MCF 10A (cell line): Measurements from ENCODE around the gene PAMR1. TPM values are rescaled to one million over a fixed set of nuclear protein-coding genes. Genes with fewer than 3 reads are reported as not detected.

ENCODE experiments used
- BruUV-seq: library from RNA; stranded (reverse); fragments of 400-500 nt; replicated peaks from 2 replicates; lab custom pipeline; 2021; lab: Mats Ljungman, UMichigan
- CTCF ChIA-PET: fragments of 300-600 bp; sonication (Branson Sonifier 250); formaldehyde crosslinking; extraction: SDS; loops from one replicate; lab custom pipeline; 2021; ENCODE audit warnings: antibody characterized with exemption, inconsistent platforms; lab: Yijun Ruan, JAX
- POLR2A ChIA-PET: fragments of 300-600, 350-650 bp; sonication (Branson Sonifier 250); formaldehyde crosslinking; extraction: SDS; loops from one replicate; lab custom pipeline; 2020; ENCODE audit warnings: antibody characterized with exemption, inconsistent platforms; lab: Yijun Ruan, JAX
- DNase-seq: peaks from one replicate; pipeline ENCODE4 v3.0.0-alpha.2; 2018; ENCODE audit not compliant: unreplicated experiment
- H3K27ac Mint-ChIP-seq: one replicate; pipeline ENCODE4 v1.8.0; 2022; ENCODE audit warnings: mild to moderate bottlenecking, low read depth, mixed read lengths; ENCODE audit not compliant: unreplicated experiment
- H3K27me3 Mint-ChIP-seq: one replicate; pipeline ENCODE4 v1.8.0; 2022; ENCODE audit warnings: mixed read lengths; ENCODE audit not compliant: insufficient read depth, unreplicated experiment
- H3K36me3 Mint-ChIP-seq: one replicate; pipeline ENCODE4 v1.8.0; 2022; ENCODE audit warnings: mild to moderate bottlenecking, moderate library complexity, mixed read lengths; ENCODE audit not compliant: insufficient read depth, unreplicated experiment
- H3K4me1 Mint-ChIP-seq: one replicate; pipeline ENCODE4 v1.8.0; 2022; ENCODE audit warnings: mixed read lengths; ENCODE audit not compliant: insufficient read depth, unreplicated experiment
- H3K4me3 Mint-ChIP-seq: one replicate; pipeline ENCODE4 v1.8.0; 2022; ENCODE audit warnings: mild to moderate bottlenecking, moderate library complexity, mixed read lengths; ENCODE audit not compliant: unreplicated experiment
- H3K9me3 Mint-ChIP-seq: one replicate; pipeline ENCODE4 v1.8.0; 2022; ENCODE audit warnings: mixed read lengths; ENCODE audit not compliant: unreplicated experiment
- intact Hi-C: fragments of 100-400 bp; cut with micrococcal nuclease; formaldehyde crosslinking; loops from 2 replicates; pipeline ENCODE4 v1.14.1; 2022
- total RNA-seq: library from RNA; stranded (reverse); gene quantifications from 2 replicates; pipeline ENCODE4 v1.2.3, GENCODE V29; 2022
- TF ChIP-seq, protein P1 (sequence below): fragments of 200-600 bp; IDR thresholded peaks from one replicate; pipeline ENCODE4 v1.8.0; 2022; ENCODE audit warnings: antibody characterized with exemption, mild to moderate bottlenecking; ENCODE audit not compliant: unreplicated experiment

PAMR1 gene
- total RNA-seq, 1 experiment from 2014 or later = 0.51 TPM

DNA sequence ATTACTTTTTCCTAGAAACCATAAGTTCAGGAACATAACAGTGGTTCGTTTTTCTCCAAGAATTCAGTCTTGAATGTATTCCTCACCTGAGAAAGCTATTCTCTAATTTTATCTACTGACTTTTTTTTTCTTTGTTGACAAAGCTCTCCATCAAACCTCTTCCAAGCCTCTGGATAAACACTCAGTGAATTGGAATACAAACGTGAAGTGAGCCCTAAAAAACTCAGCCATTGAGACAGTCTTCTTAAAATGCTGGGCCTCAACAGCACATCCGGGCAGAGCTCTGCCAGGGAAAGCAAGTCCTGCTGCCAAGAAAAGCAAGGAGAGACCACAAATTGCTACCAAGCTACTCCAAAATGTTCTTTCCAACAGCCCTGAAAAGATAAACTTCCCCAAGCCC lies 98.3 kb downstream of the PAMR1 start:
- TF ChIP-seq, protein P1, sequence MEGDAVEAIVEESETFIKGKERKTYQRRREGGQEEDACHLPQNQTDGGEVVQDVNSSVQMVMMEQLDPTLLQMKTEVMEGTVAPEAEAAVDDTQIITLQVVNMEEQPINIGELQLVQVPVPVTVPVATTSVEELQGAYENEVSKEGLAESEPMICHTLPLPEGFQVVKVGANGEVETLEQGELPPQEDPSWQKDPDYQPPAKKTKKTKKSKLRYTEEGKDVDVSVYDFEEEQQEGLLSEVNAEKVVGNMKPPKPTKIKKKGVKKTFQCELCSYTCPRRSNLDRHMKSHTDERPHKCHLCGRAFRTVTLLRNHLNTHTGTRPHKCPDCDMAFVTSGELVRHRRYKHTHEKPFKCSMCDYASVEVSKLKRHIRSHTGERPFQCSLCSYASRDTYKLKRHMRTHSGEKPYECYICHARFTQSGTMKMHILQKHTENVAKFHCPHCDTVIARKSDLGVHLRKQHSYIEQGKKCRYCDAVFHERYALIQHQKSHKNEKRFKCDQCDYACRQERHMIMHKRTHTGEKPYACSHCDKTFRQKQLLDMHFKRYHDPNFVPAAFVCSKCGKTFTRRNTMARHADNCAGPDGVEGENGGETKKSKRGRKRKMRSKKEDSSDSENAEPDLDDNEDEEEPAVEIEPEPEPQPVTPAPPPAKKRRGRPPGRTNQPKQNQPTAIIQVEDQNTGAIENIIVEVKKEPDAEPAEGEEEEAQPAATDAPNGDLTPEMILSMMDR = no peak
- ChIA-PET POLR2A (interaction anchor here (0.7 kb wide), 1 partner anchor 1366 kb away, joined by 3 read pairs; no protein-coding TSS in a partner anchor), CTCF (interaction anchor here (0.6 to 1.4 kb wide), 3 partner anchors 35 to 60 kb away, joined by 3 to 7 read pairs (median 3); no protein-coding TSS in a partner anchor)
- peak; percentile 43 for DNase-seq
- peaks cover 72% of the 10 kb centered on the region for H3K27me3 Mint-ChIP-seq
- H3K27ac Mint-ChIP-seq = no peak overlapping the region
- peaks cover 5% of the 10 kb centered on the region for H3K9me3 Mint-ChIP-seq
- intact Hi-C loops = loop anchor here (5.0 kb wide), 1 partner anchor 60 kb away; no protein-coding TSS in a partner anchor
- peak overlapping the region; percentile 14 for H3K4me3 Mint-ChIP-seq
- BruUV-seq = no TSS peak
- peaks cover 9% of the 10 kb centered on the region for H3K4me1 Mint-ChIP-seq
- H3K36me3 Mint-ChIP-seq = no peaks in the 10 kb centered on the region

DNA sequence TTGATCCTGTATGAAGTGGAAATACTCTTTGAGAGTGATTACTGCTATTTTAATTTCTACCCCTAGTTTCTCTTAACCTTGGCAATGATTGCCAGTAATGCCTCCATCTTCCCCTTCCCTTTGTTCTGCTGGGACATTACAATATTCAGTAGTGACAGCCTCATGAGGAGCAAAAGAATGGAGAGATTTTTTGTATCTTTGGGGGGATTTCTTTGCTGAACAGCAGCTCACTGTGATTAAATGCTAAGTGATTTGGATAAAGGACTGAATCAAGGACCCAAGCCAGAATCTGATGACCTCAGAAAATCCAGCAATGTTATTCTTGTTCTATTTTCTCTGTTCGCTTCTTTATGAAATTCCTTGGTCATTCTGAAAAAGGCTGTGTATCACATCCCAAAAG lies 99.1 kb downstream of the PAMR1 start:
- Mint-ChIP-seq H3K27me3 (peaks cover 72% of the 10 kb centered on the region), H3K4me1 (peaks cover 9% of the 10 kb centered on the region), H3K9me3 (peaks cover 5% of the 10 kb centered on the region), H3K27ac (no peak overlapping the region), H3K4me3 (no peak overlapping the region), H3K36me3 (no peaks in the 10 kb centered on the region)
- intact Hi-C loops = loop anchor here (5.0 kb wide), 1 partner anchor 61 kb away; no protein-coding TSS in a partner anchor
- POLR2A ChIA-PET = interaction anchor here (0.7 kb wide), 1 partner anchor 1366 kb away, joined by 3 read pairs; no protein-coding TSS in a partner anchor
- TF ChIP-seq, protein P1 = no peak
- no peak for DNase-seq
- BruUV-seq = no TSS peak
- CTCF ChIA-PET = interaction anchor here (0.6 to 1.4 kb wide), 3 partner anchors 35 to 61 kb away, joined by 3 to 7 read pairs (median 3); no protein-coding TSS in a partner anchor

DNA sequence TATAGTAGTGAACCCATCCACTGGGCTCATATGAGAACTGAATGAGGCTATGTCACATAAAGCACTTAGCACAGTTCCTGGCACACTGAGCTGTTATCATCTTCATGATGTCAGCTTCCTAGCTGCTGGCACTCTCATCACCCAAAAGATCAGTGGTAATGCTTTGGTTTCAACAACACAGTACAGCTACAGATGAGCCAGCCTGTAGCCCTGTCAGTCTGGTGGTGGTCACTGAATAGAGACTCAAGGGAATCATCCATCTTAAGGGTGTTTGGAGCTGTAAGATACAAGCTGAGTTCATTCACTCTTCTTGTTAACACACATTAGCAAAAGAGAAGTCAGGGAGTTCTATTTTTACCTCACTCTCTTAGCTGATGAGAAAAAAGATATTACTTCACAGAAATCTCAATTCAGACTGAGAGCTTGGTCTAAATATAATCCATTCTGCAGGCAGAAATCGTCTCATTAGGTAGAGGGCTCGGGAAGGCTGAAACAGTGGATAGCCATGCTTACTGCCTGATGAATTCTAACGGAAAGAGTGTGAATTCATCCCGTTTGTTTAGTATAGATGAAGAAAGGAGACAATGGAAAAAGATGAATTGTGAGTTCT lies 99.7 kb downstream of the PAMR1 start:
- H3K36me3 Mint-ChIP-seq = no peaks in the 10 kb centered on the region

More for the DNA sequence above, 99.7 kb downstream of the PAMR1 start:
- no peak overlapping the region for H3K4me3 Mint-ChIP-seq
- H3K4me1 Mint-ChIP-seq = peaks cover 9% of the 10 kb centered on the region
- POLR2A ChIA-PET = no interaction called here
- H3K9me3 Mint-ChIP-seq = peaks cover 5% of the 10 kb centered on the region
- CTCF ChIA-PET = no interaction called here
- H3K27ac Mint-ChIP-seq = no peak overlapping the region
- no peak for DNase-seq
- BruUV-seq = no TSS peak
- TF ChIP-seq, protein P1 = no peak
- intact Hi-C loops = loop anchor here (5.0 kb wide), 1 partner anchor 62 kb away; no protein-coding TSS in a partner anchor
- H3K27me3 Mint-ChIP-seq = peaks cover 72% of the 10 kb centered on the region
